CD4-positive, alpha-beta T cell treated with Interleukin-21 for 1 hour (primary cell): ENCODE results near the gene COL20A1.
"Not testable (repeated sequence)": the region's sequence is repeated elsewhere in the genome, so short reads cannot be mapped to it uniquely, and the experiment has no call there.

ENCODE experiments used
- DNase-seq: peaks from one replicate; pipeline ENCODE4 v3.0.0-alpha.2; 2020

Gene COL20A1

GRCh38 chr20:63292292-63292701 is 689 bp upstream of the COL20A1 start:
- no peak for DNase-seq

- no peak for DNase-seq
Observed at GRCh38 chr20:63293456-63293855, 470 bp downstream of the COL20A1 start.

- no peak for DNase-seq
Observed at GRCh38 chr20:63293871-63294535, 1.0 kb downstream of the COL20A1 start.

GRCh38 chr20:63294536-63294900 is 1.5 kb downstream of the COL20A1 start:
- DNase-seq = no peak

GRCh38 chr20:63295018-63295417 is 2.0 kb downstream of the COL20A1 start:
- DNase-seq = no peak

DNA sequence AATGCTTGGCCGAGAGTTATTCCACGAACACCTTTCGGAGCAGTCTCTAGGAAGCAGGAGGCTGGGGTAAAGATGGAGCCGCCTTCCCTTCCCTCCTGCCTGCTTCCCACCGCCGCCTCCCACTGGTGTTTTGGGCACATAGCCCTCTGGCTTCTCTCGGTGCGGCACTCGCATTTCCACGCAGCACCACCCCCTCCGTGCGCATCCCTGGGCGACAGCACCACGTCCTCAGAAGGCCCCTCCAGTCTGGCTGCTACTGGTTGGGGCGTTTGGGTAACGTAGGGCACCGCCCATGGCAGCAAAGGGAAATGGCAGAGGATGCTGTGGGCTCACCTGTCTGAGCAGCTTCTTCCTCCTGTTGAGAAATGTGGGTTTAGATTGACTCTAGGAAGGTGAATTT is 2.4 kb downstream of the COL20A1 start:
- peak; percentile 23 for DNase-seq

DNA sequence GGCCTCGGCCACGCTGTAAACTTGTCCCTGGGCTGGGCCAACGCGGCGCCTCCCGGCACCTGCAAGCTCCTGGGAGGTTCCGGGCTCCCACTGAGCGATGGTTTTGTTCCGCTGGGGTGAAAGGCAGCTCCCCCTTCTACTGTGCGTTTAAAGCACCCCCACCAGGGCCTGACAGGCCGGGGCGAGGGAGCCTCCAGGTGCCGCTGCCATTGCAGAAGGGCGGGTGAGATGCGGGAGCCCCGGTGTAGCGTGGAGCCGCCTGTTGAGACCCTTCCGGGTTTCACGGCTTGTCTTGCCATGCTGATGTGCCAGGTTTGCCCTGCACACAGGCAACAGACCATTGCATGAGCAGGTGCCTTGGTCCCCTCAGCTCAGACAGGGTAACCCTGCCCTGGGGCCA is 2.9 kb downstream of the COL20A1 start:
- DNase-seq = no peak

GRCh38 chr20:63296531-63297299 is 3.7 kb downstream of the COL20A1 start:
- DNase-seq = no peak

DNA sequence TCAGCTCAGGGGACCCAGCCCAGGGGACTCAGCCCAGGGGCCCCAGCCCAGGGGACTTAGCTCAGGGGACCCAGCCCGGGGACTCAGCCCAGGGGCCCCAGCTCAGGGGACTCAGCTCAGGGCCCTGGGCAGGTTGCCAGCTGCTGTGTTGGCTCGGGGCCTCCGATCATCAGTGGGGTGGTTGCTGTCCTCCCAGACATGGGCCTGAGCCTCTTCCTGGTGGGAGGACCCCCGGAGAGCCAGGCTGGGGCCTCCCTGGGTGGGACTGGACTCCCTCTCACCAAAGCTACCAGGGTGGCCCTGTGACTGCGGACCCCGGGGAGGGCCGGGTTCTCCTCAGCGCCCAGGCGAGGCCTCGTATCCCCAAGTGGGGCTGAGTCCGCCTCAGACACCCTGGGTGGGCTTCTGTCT is 4.4 kb downstream of the COL20A1 start:
- no peak for DNase-seq

DNA sequence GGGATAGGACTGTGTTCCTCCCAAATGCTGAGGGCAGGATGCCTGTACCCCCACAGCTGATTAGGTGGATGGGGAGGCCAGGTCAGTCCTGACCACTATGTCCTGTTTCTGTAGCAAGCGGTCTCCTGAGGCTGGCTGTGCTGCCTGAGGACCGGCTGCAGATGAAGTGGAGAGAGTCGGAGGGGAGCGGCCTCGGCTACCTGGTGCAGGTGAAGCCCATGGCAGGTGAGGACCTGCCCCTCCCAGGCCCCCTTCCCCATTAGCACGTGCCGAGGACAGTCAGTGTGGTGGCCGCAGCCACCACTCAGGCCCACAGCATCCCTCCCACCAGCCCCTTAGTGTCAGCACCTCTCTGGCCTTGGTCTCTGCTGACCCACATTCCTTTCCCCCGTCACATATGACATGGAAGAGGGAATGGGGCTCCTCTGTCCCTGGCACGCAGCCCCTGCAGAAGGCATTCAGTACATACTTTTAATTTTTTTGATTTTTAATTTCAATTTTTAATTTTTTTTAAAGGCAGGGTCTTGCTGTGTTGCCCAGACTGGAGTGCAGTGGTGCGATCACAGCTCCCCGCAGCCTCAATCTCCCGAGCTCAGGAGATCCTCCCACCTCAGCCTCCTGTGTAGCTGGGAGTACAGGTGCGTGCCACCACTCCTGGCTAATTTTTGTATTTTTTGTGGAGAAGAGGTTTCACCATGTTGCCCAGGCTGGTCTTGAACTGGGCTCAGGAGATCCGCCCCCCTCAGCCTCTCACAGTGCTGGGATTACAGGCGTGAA is 5.0 kb downstream of the COL20A1 start:
- DNase-seq = no peak

GRCh38 chr20:63298731-63299312 is 5.8 kb downstream of the COL20A1 start:
- DNase-seq = no peak

GRCh38 chr20:63301671-63302070 is 8.7 kb downstream of the COL20A1 start:
- no peak for DNase-seq

DNA sequence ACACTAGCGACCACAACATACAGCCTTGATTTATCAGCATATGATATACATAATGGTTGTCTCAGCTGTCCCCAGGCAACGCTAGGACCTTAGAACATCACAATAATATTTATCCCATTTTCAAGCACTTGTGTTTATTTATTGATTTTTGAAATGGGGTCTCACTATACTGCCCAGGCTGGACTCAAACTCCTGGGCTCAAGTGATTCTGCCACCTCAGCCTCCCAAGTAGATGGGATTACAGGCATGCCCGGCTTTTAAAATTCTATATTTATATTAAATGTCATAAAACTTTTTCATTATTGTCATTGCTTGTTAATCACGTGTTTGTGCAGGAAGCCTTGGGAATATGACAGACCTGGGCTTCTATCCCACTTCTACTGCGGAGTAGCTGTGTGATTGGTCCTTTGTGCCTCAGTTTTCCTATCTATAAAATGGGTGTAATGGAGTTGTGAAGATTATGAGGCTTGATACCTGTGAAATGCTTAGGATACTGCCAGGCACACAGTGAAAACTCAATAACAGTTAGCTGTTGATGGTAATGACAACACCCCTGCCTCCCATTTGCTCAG is 10.2 kb downstream of the COL20A1 start:
- no peak for DNase-seq

DNA sequence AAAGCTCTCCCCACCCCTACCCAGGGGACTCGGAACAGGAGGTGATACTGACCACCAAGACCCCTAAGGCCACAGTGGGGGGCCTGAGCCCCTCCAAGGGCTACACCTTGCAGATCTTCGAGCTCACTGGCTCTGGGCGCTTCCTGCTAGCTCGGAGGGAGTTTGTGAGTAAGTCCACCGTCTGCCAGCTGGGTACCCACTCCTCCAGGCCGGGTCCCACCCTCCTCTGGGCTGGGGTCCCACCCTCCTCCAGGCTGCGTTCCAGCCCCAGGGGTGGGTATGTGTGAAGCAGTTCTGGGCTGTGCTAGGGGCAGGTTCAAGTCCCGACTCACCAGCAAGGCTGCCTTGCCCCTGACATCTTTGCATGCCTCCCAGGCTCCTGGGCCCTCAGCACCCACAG is 12.4 kb downstream of the COL20A1 start:
- no peak for DNase-seq

- DNase-seq = not testable (repeated sequence)
Observed at GRCh38 chr20:63305933-63306672, 13.1 kb downstream of the COL20A1 start.

GRCh38 chr20:63306673-63307537 is 13.9 kb downstream of the COL20A1 start:
- no peak for DNase-seq

DNA sequence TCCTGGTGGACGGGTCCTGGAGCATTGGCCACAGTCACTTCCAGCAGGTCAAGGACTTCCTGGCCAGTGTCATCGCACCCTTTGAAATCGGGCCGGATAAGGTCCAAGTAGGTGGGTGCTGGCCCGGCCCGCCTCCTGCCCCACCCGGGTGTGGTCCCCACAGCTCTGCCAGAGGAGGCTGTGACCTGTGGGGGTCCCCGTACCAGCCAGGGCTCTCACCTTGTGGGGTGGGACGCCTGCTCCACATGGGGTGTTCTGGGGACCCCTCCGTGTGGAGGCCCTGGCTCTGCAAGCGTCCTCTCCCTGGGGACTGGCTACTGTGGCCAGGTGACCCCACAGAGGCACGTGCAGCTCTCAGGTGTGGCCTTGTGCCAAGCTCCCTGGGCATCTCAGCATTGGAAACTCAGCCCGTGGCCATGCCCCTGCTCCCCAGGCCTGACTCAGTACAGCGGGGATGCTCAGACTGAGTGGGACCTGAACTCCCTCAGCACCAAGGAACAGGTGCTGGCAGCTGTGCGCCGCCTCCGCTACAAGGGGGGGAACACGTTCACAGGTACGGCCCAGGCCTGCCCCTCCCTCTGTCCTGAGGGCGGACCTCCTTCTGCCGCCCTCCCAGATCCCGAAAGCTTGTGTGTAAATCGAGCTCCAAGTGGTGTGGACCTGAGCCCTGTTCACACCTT is 14.7 kb downstream of the COL20A1 start:
- DNase-seq = no peak

DNA sequence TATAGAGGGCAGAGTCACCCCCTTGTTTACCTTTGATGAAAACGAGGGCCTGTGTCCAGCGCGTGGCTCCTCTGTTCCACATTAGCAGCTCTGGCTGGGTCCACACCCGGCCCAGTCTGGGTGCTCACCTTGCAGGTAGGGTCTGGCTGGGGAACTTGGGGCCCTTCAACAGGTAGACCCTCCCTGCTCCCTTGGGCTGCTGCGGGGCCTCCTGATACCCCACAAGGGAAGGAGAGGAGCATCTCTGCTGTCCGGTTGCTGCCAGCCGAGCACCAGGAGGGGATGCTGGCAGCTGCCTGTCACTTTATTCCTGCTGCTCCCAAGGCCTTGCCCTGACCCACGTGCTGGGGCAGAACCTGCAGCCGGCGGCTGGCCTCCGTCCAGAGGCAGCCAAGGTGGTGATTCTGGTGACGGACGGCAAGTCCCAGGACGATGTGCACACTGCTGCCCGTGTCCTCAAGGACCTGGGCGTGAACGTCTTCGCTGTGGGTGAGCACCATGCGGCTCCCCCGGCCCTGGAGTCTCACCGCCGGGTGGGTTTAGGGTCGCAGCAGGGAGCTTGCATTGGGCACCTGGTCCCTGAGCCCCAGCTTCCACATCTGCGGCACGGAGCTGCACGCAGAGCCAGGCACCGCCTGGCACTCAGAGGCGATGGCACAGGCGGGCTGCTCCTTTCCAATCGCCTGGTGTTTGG is 15.4 kb downstream of the COL20A1 start:
- DNase-seq = no peak

- peak; percentile 8 for DNase-seq
Observed at GRCh38 chr20:63309261-63310071, 16.5 kb downstream of the COL20A1 start.
